ENCODE measurements around the gene MICU2. TPM values are rescaled to one million over a fixed set of nuclear protein-coding genes. Genes with fewer than 3 reads are reported as not detected.

The MICU2 gene
- total RNA-seq, 1 donor, result 56.6 TPM

- TF ChIP-seq, protein P1, sequence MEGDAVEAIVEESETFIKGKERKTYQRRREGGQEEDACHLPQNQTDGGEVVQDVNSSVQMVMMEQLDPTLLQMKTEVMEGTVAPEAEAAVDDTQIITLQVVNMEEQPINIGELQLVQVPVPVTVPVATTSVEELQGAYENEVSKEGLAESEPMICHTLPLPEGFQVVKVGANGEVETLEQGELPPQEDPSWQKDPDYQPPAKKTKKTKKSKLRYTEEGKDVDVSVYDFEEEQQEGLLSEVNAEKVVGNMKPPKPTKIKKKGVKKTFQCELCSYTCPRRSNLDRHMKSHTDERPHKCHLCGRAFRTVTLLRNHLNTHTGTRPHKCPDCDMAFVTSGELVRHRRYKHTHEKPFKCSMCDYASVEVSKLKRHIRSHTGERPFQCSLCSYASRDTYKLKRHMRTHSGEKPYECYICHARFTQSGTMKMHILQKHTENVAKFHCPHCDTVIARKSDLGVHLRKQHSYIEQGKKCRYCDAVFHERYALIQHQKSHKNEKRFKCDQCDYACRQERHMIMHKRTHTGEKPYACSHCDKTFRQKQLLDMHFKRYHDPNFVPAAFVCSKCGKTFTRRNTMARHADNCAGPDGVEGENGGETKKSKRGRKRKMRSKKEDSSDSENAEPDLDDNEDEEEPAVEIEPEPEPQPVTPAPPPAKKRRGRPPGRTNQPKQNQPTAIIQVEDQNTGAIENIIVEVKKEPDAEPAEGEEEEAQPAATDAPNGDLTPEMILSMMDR (IDR thresholded peaks at IDR 0.05; ENCODE audit: insufficient read depth, low read depth, low read length), result no peak
- H3K4me3 ChIP-seq (ENCODE audit: low read depth, low read length), result no peak overlapping the region
- DNase-seq (ENCODE audit: low read depth), result peak; percentile 42
These were observed 20.5 kb downstream of the MICU2 start for GRCh38 chr13:21583478-21583877.

DNA sequence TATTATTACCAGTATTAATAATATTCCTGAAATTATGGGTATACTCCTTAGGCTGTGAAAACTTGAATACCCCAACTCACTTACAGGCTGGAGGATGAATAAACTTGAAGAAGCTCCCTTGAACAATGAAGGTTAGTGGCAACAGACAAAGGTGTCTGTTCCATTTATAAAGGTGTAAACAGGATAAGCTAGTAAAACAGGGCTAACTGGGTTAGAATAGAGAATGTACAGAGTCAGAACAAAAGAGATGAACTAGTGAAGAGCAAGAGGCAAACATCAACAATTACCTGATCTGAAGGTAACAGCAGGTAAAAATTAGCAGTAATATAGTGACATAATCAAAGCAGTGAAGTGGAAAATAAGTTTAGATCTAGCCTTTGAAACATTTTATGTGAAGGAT lies 23.2 kb downstream of the MICU2 start:
- TF ChIP-seq, protein P1 (IDR thresholded peaks at IDR 0.05; ENCODE audit: insufficient read depth, low read depth, low read length), result no peak
- no peak overlapping the region for H3K4me3 ChIP-seq (ENCODE audit: low read depth, low read length)
- DNase-seq (ENCODE audit: low read depth), result no peak

GRCh38 chr13:21579754-21580316 lies 24.1 kb downstream of the MICU2 start:
- H3K4me3 ChIP-seq (ENCODE audit: low read depth, low read length), result no peak overlapping the region
- TF ChIP-seq, protein P1 (IDR thresholded peaks at IDR 0.05; ENCODE audit: insufficient read depth, low read depth, low read length), result no peak
- DNase-seq (ENCODE audit: low read depth), result no peak

DNA sequence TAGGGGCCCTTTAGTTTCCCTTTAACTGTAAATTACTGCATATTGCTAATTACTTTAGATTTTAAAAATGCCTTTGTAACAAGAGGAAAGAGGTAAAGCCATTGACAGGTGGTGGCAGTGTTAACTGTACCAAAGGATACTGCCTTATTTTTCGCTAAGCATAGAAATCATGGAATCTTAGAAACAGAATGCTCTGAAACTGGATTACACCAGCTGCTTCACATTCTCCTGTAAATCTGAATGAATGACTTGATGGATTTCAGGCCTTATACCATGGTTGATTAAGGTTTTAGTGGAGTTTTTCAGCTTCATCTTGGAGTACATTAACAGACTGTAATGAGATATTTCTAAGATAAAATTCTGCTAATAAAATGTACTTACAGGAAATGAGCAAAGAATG lies 25.2 kb downstream of the MICU2 start:
- H3K4me3 ChIP-seq (ENCODE audit: low read depth, low read length), result no peak overlapping the region
- no peak for DNase-seq (ENCODE audit: low read depth)
- TF ChIP-seq, protein P1 (IDR thresholded peaks at IDR 0.05; ENCODE audit: insufficient read depth, low read depth, low read length), result no peak

- TF ChIP-seq, protein P1 (IDR thresholded peaks at IDR 0.05; ENCODE audit: insufficient read depth, low read depth, low read length), result no peak
- no peak overlapping the region for H3K4me3 ChIP-seq (ENCODE audit: low read depth, low read length)
- DNase-seq (ENCODE audit: low read depth), result no peak
These were observed 27.5 kb downstream of the MICU2 start for GRCh38 chr13:21576426-21576825.

- TF ChIP-seq, protein P1 (IDR thresholded peaks at IDR 0.05; ENCODE audit: insufficient read depth, low read depth, low read length), result no peak
- no peak for DNase-seq (ENCODE audit: low read depth)
- H3K4me3 ChIP-seq (ENCODE audit: low read depth, low read length), result no peak overlapping the region
These were observed 29.9 kb downstream of the MICU2 start for GRCh38 chr13:21573920-21574712.
